PFSK-1 (cell line): ENCODE data around the gene AUTS2.

Experiments used
- FOXP2 ChIP-seq: optimal IDR thresholded peaks from 2 replicates; pipeline ENCODE3; 2011; ENCODE audit warnings: borderline replicate concordance, control low read depth, inconsistent platforms; ENCODE audit not compliant: insufficient read depth; ENCODE audit errors: extremely low read length, extremely low read depth
- POLR2AphosphoS5 ChIP-seq: IDR thresholded peaks from 2 replicates; pipeline ENCODE4 v1.6.1; 2012; ENCODE audit warnings: low read depth, mild to moderate bottlenecking, control low read depth, low read length, moderate library complexity
- REST ChIP-seq, 2 experiments: IDR thresholded peaks; 2 replicates each; pipeline versions ENCODE4 v1.6.1 to v1.8.0; 2011 to 2012; ENCODE audit warnings: low read depth in 2 of 2, low read length in 2 of 2, control low read depth in 1 of 2, inconsistent platforms in 1 of 2, mild to moderate bottlenecking in 1 of 2, moderate library complexity in 1 of 2; ENCODE audit not compliant: insufficient read depth in 1 of 2
- SIN3A ChIP-seq: IDR thresholded peaks from 2 replicates; pipeline ENCODE4 v1.6.1; 2012; ENCODE audit warnings: mild to moderate bottlenecking, low read length, moderate library complexity, borderline replicate concordance; ENCODE audit not compliant: insufficient read depth
- TAF1 ChIP-seq: IDR thresholded peaks from 2 replicates; pipeline ENCODE4 v1.6.1; 2012; ENCODE audit warnings: low read length, control low read depth, borderline replicate concordance; ENCODE audit not compliant: insufficient read depth

The AUTS2 gene

DNA sequence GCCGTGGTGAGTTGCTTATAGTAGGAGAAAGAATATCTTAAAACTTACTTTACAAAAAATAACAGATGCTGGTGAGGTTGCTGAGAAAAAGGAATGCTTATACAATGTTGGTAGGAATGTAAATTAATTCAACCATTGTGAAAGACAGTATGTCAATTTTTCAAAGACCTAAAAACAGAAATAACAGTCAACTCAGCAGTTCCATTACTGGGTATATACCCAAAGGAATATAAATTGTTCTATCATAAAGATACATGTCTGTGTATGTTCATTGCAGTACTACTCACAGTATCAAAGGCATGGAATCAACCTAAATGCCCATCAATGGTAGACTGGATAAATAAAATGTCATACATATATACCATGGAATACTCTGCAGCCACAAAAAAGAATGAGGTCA lies 420.4 kb downstream of the AUTS2 start:
- no peak for TF ChIP-seq TAF1
- TF ChIP-seq SIN3A, result no peak
- TF ChIP-seq FOXP2, result no peak
- TF ChIP-seq POLR2AphosphoS5, result no peak

GRCh38 chr7:70027867-70028266 lies 429.6 kb downstream of the AUTS2 start:
- TF ChIP-seq SIN3A, result no peak
- no peak for TF ChIP-seq FOXP2
- TF ChIP-seq REST (IDR thresholded peaks at IDR 0.05; ENCODE audit: insufficient read depth in 1 of 2, low read depth in 2 of 2, low read length in 2 of 2), result no peak
- TF ChIP-seq POLR2AphosphoS5, result no peak
- TF ChIP-seq TAF1, result no peak

DNA sequence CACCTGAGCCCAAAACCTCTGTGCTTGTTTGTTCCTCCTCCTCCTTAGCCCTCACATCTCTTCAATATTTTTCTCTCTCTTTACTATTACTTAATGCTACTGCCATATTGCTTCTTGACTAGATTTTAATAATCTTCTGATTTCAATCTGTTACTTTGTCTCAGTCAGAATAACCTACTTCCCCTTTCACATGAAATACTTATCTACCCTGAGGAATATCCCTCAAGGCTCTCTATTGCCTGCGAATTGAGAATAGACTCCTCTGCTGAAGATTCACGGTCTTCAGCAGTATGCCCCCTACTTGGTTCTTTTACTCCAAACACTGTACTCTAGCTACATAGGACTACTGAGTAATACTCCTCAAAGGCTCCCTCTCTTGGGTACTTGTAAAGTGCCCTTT lies 430.3 kb downstream of the AUTS2 start:
- TF ChIP-seq SIN3A (no peak), REST (IDR thresholded peaks at IDR 0.05; ENCODE audit: insufficient read depth in 1 of 2, low read depth in 2 of 2, low read length in 2 of 2) (no peak), POLR2AphosphoS5 (no peak), FOXP2 (no peak), TAF1 (no peak)

GRCh38 chr7:70029993-70030392 lies 431.7 kb downstream of the AUTS2 start:
- TF ChIP-seq POLR2AphosphoS5, result no peak
- TF ChIP-seq TAF1, result no peak
- no peak for TF ChIP-seq FOXP2
- no peak for TF ChIP-seq REST (IDR thresholded peaks at IDR 0.05; ENCODE audit: insufficient read depth in 1 of 2, low read depth in 2 of 2, low read length in 2 of 2)
- no peak for TF ChIP-seq SIN3A

GRCh38 chr7:70030745-70031144 lies 432.5 kb downstream of the AUTS2 start:
- TF ChIP-seq POLR2AphosphoS5 (no peak), REST (IDR thresholded peaks at IDR 0.05; ENCODE audit: insufficient read depth in 1 of 2, low read depth in 2 of 2, low read length in 2 of 2) (no peak), FOXP2 (no peak), TAF1 (no peak), SIN3A (no peak)

GRCh38 chr7:70031245-70031644 lies 433.0 kb downstream of the AUTS2 start:
- TF ChIP-seq REST (IDR thresholded peaks at IDR 0.05; ENCODE audit: insufficient read depth in 1 of 2, low read depth in 2 of 2, low read length in 2 of 2) (no peak), FOXP2 (no peak), TAF1 (no peak), POLR2AphosphoS5 (no peak), SIN3A (no peak)
